Pancreas (tissue), 10 donors: ENCODE results near the gene RBM8A. TPM values are rescaled to one million over a fixed set of nuclear protein-coding genes. Genes with fewer than 3 reads are reported as not detected.
A peak's percentile ranks its signal among the peaks of the same experiment; 100 is the strongest.

Experiments
- ATAC-seq, 4 donors: fragments of 200-7000 bp; cut with Tn5 transposase; one replicate each; pipeline versions ENCODE4 v1.8.0 to v1.9.1; 2020; ENCODE audit warnings: mild to moderate bottlenecking in 4 of 4, moderate library complexity in 4 of 4
- DNase-seq, 6 donors: peaks; one replicate each; pipeline ENCODE4 v3.0.0-alpha.2; 2020
- FAIRE-seq: peaks from 2 replicates; lab custom pipeline; 2012; peaks lifted over from hg19 to GRCh38; lab: Jason Lieb, UNC
- H3K27ac ChIP-seq, 4 donors: fragments of 200-600 bp; sonication (generic); 1 replicate in 3 of 4; 2 replicates in 1 of 4; pipeline versions ENCODE4 v1.5.0 to v1.8.0; 2020
- H3K27me3 ChIP-seq, 4 donors: fragments of 200-600 bp; one replicate each; pipeline ENCODE4 v1.8.0; 2021
- H3K36me3 ChIP-seq, 3 donors: fragments of 200-600 bp; sonication (generic) in 1 of 3; one replicate each; pipeline versions ENCODE4 v1.5.0 to v1.8.0; 2020 to 2021
- H3K4me1 ChIP-seq, 3 donors: fragments of 200-600 bp; one replicate each; pipeline ENCODE4 v1.8.0; 2021
- H3K4me3 ChIP-seq, 4 donors: fragments of 200-600 bp; sonication (generic) in 2 of 4; one replicate each; pipeline versions ENCODE4 v1.5.0 to v1.8.0; 2020 to 2021
- H3K9me3 ChIP-seq, 4 donors: fragments of 200-600 bp; one replicate each; pipeline ENCODE4 v1.8.0; 2021
- CTCF ChIP-seq, 4 donors: fragments of 200-600 bp; sonication (generic) in 3 of 4; IDR thresholded peaks; one replicate each; pipeline versions ENCODE4 v1.5.0 to v1.8.0; 2021; ENCODE audit warnings: antibody characterized with exemption in 4 of 4
- WGBS, 2 donors: extraction: QIAGEN DNeasy Blood & Tissue Kit; methylation state at CpG; one replicate each; pipeline ENCODE4 v1.1.7; 2013; 5-methylcytosine and 5-hydroxymethylcytosine counted together
- intact Hi-C, 3 donors: fragments of 100-400 bp; cut with DNase I; formaldehyde crosslinking; loops; one replicate each; pipeline versions ENCODE4 v1.11.1 to v1.14.2; 2022
- polyA plus RNA-seq, 2 donors: library from polyadenylated mRNA; stranded (reverse); fragments of 200-250 nt; gene quantifications; one replicate each; pipeline ENCODE4 v1.2.3, GENCODE V29; 2013
- total RNA-seq, 6 donors: library from RNA; stranded (reverse); fragmentation: NEBNext Ultra II Directional in 4 of 6; extraction: Animal tissue kit (Norgen Biotek cat#: 25700) in 4 of 6; gene quantifications; one replicate each; pipeline versions ENCODE4 v1.2.1 to v1.2.4, GENCODE V29; 2021 to 2023
- donor health status: healthy with polysubstance abuse.
- donor health status: DM: no; HTN: no; CAD: no; lungs with moderate emphysema.
- donor health status: DM: no; HTN: no; CAD: no.
- donor health status: control.
- donor health status: control.
- donor health status: Bipolar disorder and iron deficiency.
- donor health status: DM: yes; HTN: yes; CAD: no.
- donor health status: DM: no; HTN: no; CAD: no.
- donor health status: DM: no; HTN: no; CAD: no.
- donor health status: DM: yes; HTN: yes; CAD: no.

Gene RBM8A
- total and polyA plus RNA-seq, 8 donors, result 29.5 to 57.9 (median 49.1) TPM

DNA sequence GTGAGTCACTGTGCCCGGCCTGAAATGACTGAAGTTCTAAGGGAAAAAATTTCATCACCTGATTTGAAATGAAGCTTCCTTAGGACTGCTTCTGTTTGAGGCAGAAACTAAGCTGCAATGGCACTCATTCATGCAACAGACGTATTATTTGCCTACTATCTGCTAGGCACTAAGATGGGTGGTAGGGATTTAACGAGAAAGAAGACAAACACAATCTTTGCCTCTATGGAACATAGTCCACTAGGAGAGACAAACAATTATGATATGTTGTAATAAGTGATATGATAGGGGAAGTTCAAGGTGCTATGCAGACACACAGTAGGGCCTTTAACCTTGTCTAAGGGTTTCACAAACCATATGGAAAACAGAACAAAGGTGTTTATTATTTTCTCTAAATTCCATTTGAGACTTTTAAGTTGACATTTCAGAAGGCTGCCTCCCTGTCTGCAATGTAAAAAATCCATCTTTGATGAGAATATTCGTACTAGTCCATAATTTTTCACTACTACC, 19.2 kb upstream of the RBM8A start:
- Histone ChIP-seq H3K9me3 (no peaks in the 10 kb centered on the region), H3K36me3 (no peaks in the 10 kb centered on the region), H3K4me3 (no peak overlapping the region), H3K27me3 (no peaks in the 10 kb centered on the region), H3K27ac (no peak overlapping the region), H3K4me1 (no peaks in the 10 kb centered on the region)
- intact Hi-C loops, result no loop called here
- DNase-seq (no peak), FAIRE-seq (no peak), ATAC-seq (no peak)
- WGBS, 2 donors, result 85 to 87% methylated on average over 4 of the region's 4 CpGs
- no peak for TF ChIP-seq CTCF (IDR thresholded peaks at IDR 0.05)

DNA sequence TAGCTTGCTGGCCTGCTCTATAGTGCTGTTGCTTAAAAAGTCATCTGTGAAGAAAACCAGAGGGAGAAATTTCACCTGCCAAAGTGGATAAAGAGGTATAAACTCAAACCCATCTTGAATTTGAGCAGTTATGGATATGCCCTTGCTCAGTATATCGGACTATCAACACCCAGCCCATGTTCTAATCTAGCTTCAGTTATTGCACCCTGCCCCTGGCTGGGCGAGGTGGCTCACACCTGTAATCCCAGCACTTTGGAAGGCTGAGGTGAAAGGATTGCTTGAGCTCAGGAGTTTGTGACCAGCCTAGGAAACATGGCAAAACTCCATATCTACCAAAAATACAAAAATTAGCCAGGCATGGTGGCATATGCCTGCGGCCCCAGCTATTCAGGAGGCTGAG, 17.2 kb upstream of the RBM8A start:
- H3K27ac ChIP-seq, result no peak overlapping the region
- intact Hi-C loops, result no loop called here

GRCh38 chr1:145942871-145943270, 15.6 kb upstream of the RBM8A start:
- Histone ChIP-seq H3K27ac (no peak overlapping the region), H3K9me3 (no peaks in the 10 kb centered on the region), H3K4me3 (no peak overlapping the region), H3K4me1 (no peaks in the 10 kb centered on the region), H3K27me3 (no peaks in the 10 kb centered on the region), H3K36me3 (no peaks in the 10 kb centered on the region)
- DNase-seq (no peak), FAIRE-seq (no peak), ATAC-seq (no peak)
- WGBS, 2 donors, result 84 to 85% methylated on average over 6 of the region's 6 CpGs
- intact Hi-C loops, result no loop called here
- TF ChIP-seq CTCF (IDR thresholded peaks at IDR 0.05), result no peak

More for the DNA sequence above, 17.2 kb upstream of the RBM8A start:
- no peak overlapping the region for H3K4me3 ChIP-seq
- FAIRE-seq, result no peak
- no peak for ATAC-seq
- H3K27me3 ChIP-seq, result no peaks in the 10 kb centered on the region
- 81 to 95% methylated on average over 3 of the region's 3 CpGs for WGBS, 2 donors
- H3K36me3 ChIP-seq, result no peaks in the 10 kb centered on the region
- H3K4me1 ChIP-seq, result no peaks in the 10 kb centered on the region
- no peak for TF ChIP-seq CTCF (IDR thresholded peaks at IDR 0.05)
- no peak for DNase-seq
- H3K9me3 ChIP-seq, result no peaks in the 10 kb centered on the region

- Histone ChIP-seq H3K9me3 (no peaks in the 10 kb centered on the region), H3K4me3 (no peak overlapping the region), H3K27ac (no peak overlapping the region), H3K27me3 (no peaks in the 10 kb centered on the region), H3K36me3 (no peaks in the 10 kb centered on the region), H3K4me1 (no peaks in the 10 kb centered on the region)
- peak in 1 of 6 donors; percentile 12 for DNase-seq
- no peak for TF ChIP-seq CTCF (IDR thresholded peaks at IDR 0.05)
- intact Hi-C loops, result no loop called here
- no peak for FAIRE-seq
- 84 to 85% methylated on average over 4 of the region's 4 CpGs for WGBS, 2 donors
- no peak for ATAC-seq
These were observed 15.1 kb upstream of the RBM8A start for GRCh38 chr1:145942405-145942804.

DNA sequence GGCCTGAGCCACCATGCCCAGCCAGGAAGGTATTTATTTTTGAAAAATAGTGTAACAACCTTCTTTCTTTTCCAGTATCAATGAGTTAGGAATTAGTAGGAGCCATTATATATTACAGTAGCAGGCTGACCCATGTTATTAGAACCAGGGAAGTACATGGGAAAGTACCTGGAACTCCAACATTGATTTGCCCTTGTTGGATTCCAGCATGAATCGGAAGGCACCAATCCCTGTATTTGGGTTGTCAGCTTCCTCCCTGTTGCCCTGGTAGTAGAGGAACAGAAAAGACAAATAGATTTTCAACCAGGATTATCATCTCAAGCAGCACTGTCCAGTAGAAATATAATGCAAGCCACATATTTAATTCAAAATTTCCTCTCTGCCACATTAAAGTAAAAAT, 10.2 kb upstream of the RBM8A start:
- H3K27me3 ChIP-seq, result no peaks in the 10 kb centered on the region
- ATAC-seq, result peak in 1 of 4 donors; percentile 48
- H3K36me3 ChIP-seq, result no peaks in the 10 kb centered on the region
- no peaks in the 10 kb centered on the region for H3K4me1 ChIP-seq
- no peak overlapping the region for H3K4me3 ChIP-seq
- no peak for TF ChIP-seq CTCF (IDR thresholded peaks at IDR 0.05)
- no peak for DNase-seq
- no peak for FAIRE-seq
- H3K9me3 ChIP-seq, result no peaks in the 10 kb centered on the region
- intact Hi-C loops, result no loop called here
- 52 to 79% methylated on average over 1 of the region's 1 CpG for WGBS, 2 donors
- no peak overlapping the region for H3K27ac ChIP-seq
